ENCODE data around the gene TXN2. TPM values are rescaled to one million over a fixed set of nuclear protein-coding genes. Genes with fewer than 3 reads are reported as not detected.

TXN2 gene
- total RNA-seq, 1 experiment from 2014 or later: 87.0 TPM

- RAD21 ChIA-PET (ENCODE audit: low non-redundant PET in 1 of 2, low total read pairs in 2 of 2, uncharacterized antibody in 2 of 2, unreplicated experiment in 2 of 2): no interaction called here
- H3K4me2 ChIP-seq (ENCODE audit: low read length): no peak overlapping the region
- POLR2A ChIA-PET: interaction anchor here (2.0 kb wide), 1 partner anchor 10 kb away, joined by 9 read pairs; no protein-coding TSS in a partner anchor
- no peak overlapping the region for H3K27ac ChIP-seq (ENCODE audit: low read depth, low read length)
- H2AFZ ChIP-seq (ENCODE audit: low read depth, low read length, poor library complexity, severe bottlenecking): no peak overlapping the region
- H3K36me3 ChIP-seq (ENCODE audit: control insufficient read depth in 1 of 2, insufficient read depth in 2 of 2, low read length in 2 of 2): peaks cover 2 to 13% of the 10 kb centered on the region in 2 experiments; a peak in 2 of 4 replicates
- no peaks in the 10 kb centered on the region for H3K27me3 ChIP-seq (ENCODE audit: insufficient read depth, low read length)
- H3K9me3 ChIP-seq (ENCODE audit: control insufficient read depth in 1 of 2, insufficient read depth in 1 of 2, low read depth in 1 of 2, low read length in 2 of 2): peaks cover 3 to 5% of the 10 kb centered on the region in 2 experiments; a peak in 1 of 4 replicates
- BruUV-seq (replicated peaks): no TSS peak
- H4K20me1 ChIP-seq (ENCODE audit: insufficient read depth): no peaks in the 10 kb centered on the region
- no peaks in the 10 kb centered on the region for H3K79me2 ChIP-seq (ENCODE audit: insufficient read depth, low read length)
- DNase-seq (ENCODE audit: low read depth, low spot score) (no peak), ATAC-seq (no peak)
- CTCF ChIA-PET: no interaction called here
- no peaks in the 10 kb centered on the region for H3K4me1 ChIP-seq (ENCODE audit: control insufficient read depth in 1 of 2, insufficient read depth in 2 of 2, low read length in 2 of 2)
- intact Hi-C loops (cut with micrococcal nuclease): no loop called here
- no peak overlapping the region for H3K9ac ChIP-seq (ENCODE audit: low read length)
- no peak overlapping the region for H3K4me3 ChIP-seq (replicated peaks in 1 of 2; ENCODE audit: low read depth in 1 of 2, low read length in 2 of 2)
- no peaks in the 10 kb centered on the region for H3K9me2 ChIP-seq (ENCODE audit: insufficient read depth)
- TF ChIP-seq SRF (IDR thresholded peaks at IDR 0.05; ENCODE audit: low read depth) (no peak), ZNF274 (IDR thresholded peaks at IDR 0.05; ENCODE audit: low read depth, low read length) (no peak), EGR1 (IDR thresholded peaks at IDR 0.05; ENCODE audit: low read depth) (no peak), FOSL1 (IDR thresholded peaks at IDR 0.05; ENCODE audit: low read depth) (no peak), ELF1 (IDR thresholded peaks at IDR 0.05; ENCODE audit: borderline replicate concordance, low read depth) (no peak)
- TF ChIP-seq, protein P1, sequence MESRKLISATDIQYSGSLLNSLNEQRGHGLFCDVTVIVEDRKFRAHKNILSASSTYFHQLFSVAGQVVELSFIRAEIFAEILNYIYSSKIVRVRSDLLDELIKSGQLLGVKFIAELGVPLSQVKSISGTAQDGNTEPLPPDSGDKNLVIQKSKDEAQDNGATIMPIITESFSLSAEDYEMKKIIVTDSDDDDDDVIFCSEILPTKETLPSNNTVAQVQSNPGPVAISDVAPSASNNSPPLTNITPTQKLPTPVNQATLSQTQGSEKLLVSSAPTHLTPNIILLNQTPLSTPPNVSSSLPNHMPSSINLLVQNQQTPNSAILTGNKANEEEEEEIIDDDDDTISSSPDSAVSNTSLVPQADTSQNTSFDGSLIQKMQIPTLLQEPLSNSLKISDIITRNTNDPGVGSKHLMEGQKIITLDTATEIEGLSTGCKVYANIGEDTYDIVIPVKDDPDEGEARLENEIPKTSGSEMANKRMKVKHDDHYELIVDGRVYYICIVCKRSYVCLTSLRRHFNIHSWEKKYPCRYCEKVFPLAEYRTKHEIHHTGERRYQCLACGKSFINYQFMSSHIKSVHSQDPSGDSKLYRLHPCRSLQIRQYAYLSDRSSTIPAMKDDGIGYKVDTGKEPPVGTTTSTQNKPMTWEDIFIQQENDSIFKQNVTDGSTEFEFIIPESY (IDR thresholded peaks at IDR 0.05; ENCODE audit: extremely low read depth, insufficient replicate concordance, low read length): no peak
Measured at GRCh38 chr22:36492109-36492508, 10.7 kb upstream of the TXN2 start.

DNA sequence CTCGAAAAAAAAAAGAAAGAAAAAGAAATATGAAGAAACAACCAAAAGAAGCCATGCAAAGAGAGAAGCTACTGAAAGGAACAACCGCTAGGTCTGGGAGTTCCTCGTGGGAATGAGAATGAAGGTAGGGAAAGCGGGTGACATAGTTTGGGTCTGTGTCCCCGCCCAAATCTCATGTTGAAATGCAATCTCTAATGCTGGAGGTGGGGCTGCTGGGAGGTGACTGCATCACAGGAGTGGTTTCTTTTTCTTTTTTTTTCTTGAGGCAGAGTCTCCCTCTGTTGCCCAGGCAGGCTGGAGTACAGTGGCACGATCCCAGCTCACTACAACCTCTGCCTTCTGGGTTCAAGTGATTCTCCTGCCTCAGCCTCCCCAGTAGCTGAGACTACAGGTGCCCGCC is 9.7 kb upstream of the TXN2 start:
- H3K9me2 ChIP-seq (ENCODE audit: insufficient read depth): no peaks in the 10 kb centered on the region
- H3K79me2 ChIP-seq (ENCODE audit: insufficient read depth, low read length): no peaks in the 10 kb centered on the region
- no peak overlapping the region for H2AFZ ChIP-seq (ENCODE audit: low read depth, low read length, poor library complexity, severe bottlenecking)
- no peak for DNase-seq (ENCODE audit: low read depth, low spot score)
- H4K20me1 ChIP-seq (ENCODE audit: insufficient read depth): no peaks in the 10 kb centered on the region
- no TSS peak for BruUV-seq (replicated peaks)
- TF ChIP-seq ELF1 (IDR thresholded peaks at IDR 0.05; ENCODE audit: borderline replicate concordance, low read depth) (no peak), ATF3 (IDR thresholded peaks at IDR 0.05) (no peak), EGR1 (IDR thresholded peaks at IDR 0.05; ENCODE audit: low read depth) (no peak), SIN3A (IDR thresholded peaks at IDR 0.05; ENCODE audit: low read depth) (no peak), EZH2phosphoT487 (IDR thresholded peaks at IDR 0.05; ENCODE audit: borderline replicate concordance) (no peak), JUND (IDR thresholded peaks at IDR 0.05) (no peak), ZFX (IDR thresholded peaks at IDR 0.05) (no peak), RAD21 (IDR thresholded peaks at IDR 0.05; ENCODE audit: low read depth) (no peak), EZH2 (IDR thresholded peaks at IDR 0.05) (no peak), FOSL1 (IDR thresholded peaks at IDR 0.05; ENCODE audit: low read depth) (no peak)
- TF ChIP-seq, protein P2, sequence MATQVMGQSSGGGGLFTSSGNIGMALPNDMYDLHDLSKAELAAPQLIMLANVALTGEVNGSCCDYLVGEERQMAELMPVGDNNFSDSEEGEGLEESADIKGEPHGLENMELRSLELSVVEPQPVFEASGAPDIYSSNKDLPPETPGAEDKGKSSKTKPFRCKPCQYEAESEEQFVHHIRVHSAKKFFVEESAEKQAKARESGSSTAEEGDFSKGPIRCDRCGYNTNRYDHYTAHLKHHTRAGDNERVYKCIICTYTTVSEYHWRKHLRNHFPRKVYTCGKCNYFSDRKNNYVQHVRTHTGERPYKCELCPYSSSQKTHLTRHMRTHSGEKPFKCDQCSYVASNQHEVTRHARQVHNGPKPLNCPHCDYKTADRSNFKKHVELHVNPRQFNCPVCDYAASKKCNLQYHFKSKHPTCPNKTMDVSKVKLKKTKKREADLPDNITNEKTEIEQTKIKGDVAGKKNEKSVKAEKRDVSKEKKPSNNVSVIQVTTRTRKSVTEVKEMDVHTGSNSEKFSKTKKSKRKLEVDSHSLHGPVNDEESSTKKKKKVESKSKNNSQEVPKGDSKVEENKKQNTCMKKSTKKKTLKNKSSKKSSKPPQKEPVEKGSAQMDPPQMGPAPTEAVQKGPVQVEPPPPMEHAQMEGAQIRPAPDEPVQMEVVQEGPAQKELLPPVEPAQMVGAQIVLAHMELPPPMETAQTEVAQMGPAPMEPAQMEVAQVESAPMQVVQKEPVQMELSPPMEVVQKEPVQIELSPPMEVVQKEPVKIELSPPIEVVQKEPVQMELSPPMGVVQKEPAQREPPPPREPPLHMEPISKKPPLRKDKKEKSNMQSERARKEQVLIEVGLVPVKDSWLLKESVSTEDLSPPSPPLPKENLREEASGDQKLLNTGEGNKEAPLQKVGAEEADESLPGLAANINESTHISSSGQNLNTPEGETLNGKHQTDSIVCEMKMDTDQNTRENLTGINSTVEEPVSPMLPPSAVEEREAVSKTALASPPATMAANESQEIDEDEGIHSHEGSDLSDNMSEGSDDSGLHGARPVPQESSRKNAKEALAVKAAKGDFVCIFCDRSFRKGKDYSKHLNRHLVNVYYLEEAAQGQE (IDR thresholded peaks at IDR 0.05; ENCODE audit: low read depth): no peak
- no peak overlapping the region for H3K27ac ChIP-seq (ENCODE audit: low read depth, low read length)
- no peak overlapping the region for H3K4me3 ChIP-seq (replicated peaks in 1 of 2; ENCODE audit: low read depth in 1 of 2, low read length in 2 of 2)
- no peak for ATAC-seq
- H3K27me3 ChIP-seq (ENCODE audit: insufficient read depth, low read length): no peaks in the 10 kb centered on the region
- no peaks in the 10 kb centered on the region for H3K4me1 ChIP-seq (ENCODE audit: control insufficient read depth in 1 of 2, insufficient read depth in 2 of 2, low read length in 2 of 2)
- intact Hi-C loops (cut with micrococcal nuclease): no loop called here
- peaks cover 2 to 13% of the 10 kb centered on the region in 2 experiments; a peak in 2 of 4 replicates for H3K36me3 ChIP-seq (ENCODE audit: control insufficient read depth in 1 of 2, insufficient read depth in 2 of 2, low read length in 2 of 2)
- CTCF ChIA-PET: interaction anchor here (0.7 kb wide), 1 partner anchor 9 kb away, joined by 4 read pairs; no protein-coding TSS in a partner anchor
- peaks cover 6 to 10% of the 10 kb centered on the region in 2 experiments; a peak in 1 of 4 replicates for H3K9me3 ChIP-seq (ENCODE audit: control insufficient read depth in 1 of 2, insufficient read depth in 1 of 2, low read depth in 1 of 2, low read length in 2 of 2)
- RAD21 ChIA-PET (ENCODE audit: low non-redundant PET in 1 of 2, low total read pairs in 2 of 2, uncharacterized antibody in 2 of 2, unreplicated experiment in 2 of 2): interaction anchor here in 1 of 2 experiments (0.6 kb wide), 1 partner anchor 210 kb away, joined by 3 read pairs; no protein-coding TSS in a partner anchor
- H3K9ac ChIP-seq (ENCODE audit: low read length): no peak overlapping the region
- H3K4me2 ChIP-seq (ENCODE audit: low read length): no peak overlapping the region
- POLR2A ChIA-PET: no interaction called here
